Mesendoderm (in vitro differentiated cells): Measurements from ENCODE around the gene PTPN20.

ENCODE experiments used
- DNase-seq: peaks from one replicate; pipeline ENCODE4 v3.0.0; 2013
- H2AK5ac ChIP-seq: 2 replicates; pipeline ENCODE4 v1.6.1; 2013; ENCODE audit warnings: low read length, inconsistent platforms
- H2BK120ac ChIP-seq: 2 replicates; pipeline ENCODE4 v1.6.1; 2013; ENCODE audit warnings: low read depth, mild to moderate bottlenecking, low read length, moderate library complexity, mixed read lengths
- H2BK15ac ChIP-seq: replicated peaks from 2 replicates; pipeline ENCODE4 v1.6.1; 2013; ENCODE audit warnings: low read depth, mild to moderate bottlenecking, moderate library complexity
- H2BK5ac ChIP-seq: 2 replicates; pipeline ENCODE4 v1.6.1; 2013; ENCODE audit warnings: low read length, inconsistent platforms
- H3K18ac ChIP-seq: 2 replicates; pipeline ENCODE4 v1.6.1; 2013; ENCODE audit warnings: mild to moderate bottlenecking, low read length, mixed read lengths
- H3K23ac ChIP-seq: one replicate; pipeline ENCODE4 v1.6.1; 2013; ENCODE audit warnings: low read length
- H3K27ac ChIP-seq: 2 replicates; pipeline ENCODE4 v1.5.1; 2013; ENCODE audit warnings: low read depth, mild to moderate bottlenecking, inconsistent platforms, low read length, moderate library complexity
- H3K27me3 ChIP-seq: 2 replicates; pipeline ENCODE4 v1.6.1; 2013; ENCODE audit warnings: low read length, control low read depth, mild to moderate bottlenecking, inconsistent platforms; ENCODE audit not compliant: insufficient read depth, poor library complexity
- H3K36me3 ChIP-seq: 2 replicates; pipeline ENCODE4 v1.6.1; 2013; ENCODE audit warnings: low read length, inconsistent platforms; ENCODE audit not compliant: control insufficient read depth, insufficient read depth
- H3K4ac ChIP-seq: one replicate; pipeline ENCODE4 v1.6.1; 2013; ENCODE audit warnings: low read depth, mild to moderate bottlenecking, low read length, moderate library complexity
- H3K4me1 ChIP-seq: 2 replicates; pipeline ENCODE4 v1.6.1; 2013; ENCODE audit warnings: low read depth, low read length, inconsistent platforms; ENCODE audit not compliant: control insufficient read depth
- H3K4me2 ChIP-seq: 2 replicates; pipeline ENCODE4 v1.6.1; 2013; ENCODE audit warnings: low read length
- H3K4me3 ChIP-seq: 2 replicates; pipeline ENCODE4 v1.5.1; 2013; ENCODE audit warnings: mild to moderate bottlenecking, low read length
- H3K56ac ChIP-seq: one replicate; pipeline ENCODE4 v1.6.1; 2013; ENCODE audit warnings: low read length
- H3K79me1 ChIP-seq: 2 replicates; pipeline ENCODE4 v1.6.1; 2013; ENCODE audit warnings: low read length, inconsistent platforms
- H3K79me2 ChIP-seq: 2 replicates; pipeline ENCODE4 v1.6.1; 2013; ENCODE audit warnings: mild to moderate bottlenecking, low read length; ENCODE audit not compliant: control insufficient read depth, insufficient read depth
- H3K9ac ChIP-seq: 2 replicates; pipeline ENCODE4 v1.6.1; 2013; ENCODE audit warnings: low read length, inconsistent platforms
- H4K5ac ChIP-seq: one replicate; pipeline ENCODE4 v1.6.1; 2013; ENCODE audit warnings: low read length
- H4K8ac ChIP-seq: one replicate; pipeline ENCODE4 v1.6.1; 2013; ENCODE audit warnings: low read depth, mild to moderate bottlenecking, control low read depth, low read length, moderate library complexity
- WGBS: extraction: QIAGEN DNeasy Blood & Tissue Kit; methylation state at CpG from one replicate; pipeline ENCODE4 v1.1.7; 2013; ENCODE audit warnings: low lambda C conversion rate, missing lambda C conversion rate; ENCODE audit not compliant: insufficient coverage; ENCODE audit errors: extremely low coverage; 5-methylcytosine and 5-hydroxymethylcytosine counted together

PTPN20 gene

DNA sequence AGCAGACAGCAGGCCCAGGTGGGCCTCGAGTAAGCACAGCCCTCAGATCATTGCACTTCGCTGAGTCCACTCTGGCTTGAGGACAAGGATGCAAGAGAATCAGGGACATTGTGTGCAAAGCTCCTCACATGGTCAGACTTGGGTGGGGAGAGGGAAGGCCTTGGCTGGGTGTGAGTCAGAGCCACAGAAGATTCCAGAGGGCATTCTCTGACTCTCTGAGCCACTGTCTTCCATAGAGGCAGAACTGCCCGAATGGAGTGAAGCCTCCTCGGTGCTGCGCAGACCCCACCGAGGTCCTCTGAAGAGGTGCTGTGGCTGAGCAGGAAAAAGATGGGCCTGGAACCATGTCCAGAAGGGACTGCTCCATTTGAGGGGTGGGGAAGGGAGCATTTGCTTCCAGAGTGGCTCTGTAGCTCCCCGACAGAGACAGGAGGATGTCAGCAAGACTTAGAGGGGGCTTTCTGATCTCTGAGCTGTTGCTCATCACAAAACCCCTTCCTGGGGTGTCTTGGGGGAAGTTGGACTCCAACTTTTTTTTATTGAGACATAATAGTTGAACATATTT is 120.8 kb downstream of the PTPN20 start:
- Histone ChIP-seq H2AK5ac (no peak overlapping the region), H2BK120ac (no peak overlapping the region), H3K4ac (no peak overlapping the region), H3K79me2 (no peaks in the 10 kb centered on the region), H3K36me3 (no peaks in the 10 kb centered on the region), H3K4me3 (no peak overlapping the region), H3K18ac (no peak overlapping the region), H3K79me1 (no peaks in the 10 kb centered on the region), H4K8ac (no peak overlapping the region), H3K9ac (no peak overlapping the region), H4K5ac (no peak overlapping the region), H3K4me2 (no peak overlapping the region), H2BK15ac (no peak overlapping the region), H3K4me1 (no peaks in the 10 kb centered on the region), H3K56ac (no peak overlapping the region), H3K27me3 (no peaks in the 10 kb centered on the region), H3K23ac (no peak overlapping the region), H3K27ac (no peak overlapping the region), H2BK5ac (no peak overlapping the region)
- no CpG with 5 or more reads among the region's 7 CpGs for WGBS
- DNase-seq, result no peak

DNA sequence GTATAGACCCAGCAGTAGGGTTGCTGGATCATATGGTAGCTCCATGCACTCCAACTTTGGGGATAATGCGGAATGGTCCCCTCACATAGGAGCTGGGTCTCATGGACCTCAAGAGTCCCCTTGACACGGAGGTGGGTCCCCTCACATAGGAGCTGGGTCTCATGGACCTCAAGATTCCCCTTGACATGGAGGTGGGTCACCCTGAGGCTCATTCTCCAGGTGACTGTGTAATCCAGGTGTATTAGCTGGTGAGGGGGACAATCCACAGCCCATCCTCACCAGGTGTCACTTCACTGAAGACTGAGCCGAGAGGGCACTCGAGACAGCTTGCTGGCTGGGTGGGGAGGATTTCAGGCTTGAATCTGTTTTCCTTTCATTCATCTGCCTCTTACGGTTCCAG is 121.9 kb downstream of the PTPN20 start:
- Histone ChIP-seq H3K27ac (no peak overlapping the region), H3K4me2 (no peak overlapping the region), H3K36me3 (no peaks in the 10 kb centered on the region), H3K4me1 (no peaks in the 10 kb centered on the region), H3K4ac (no peak overlapping the region), H2BK15ac (no peak overlapping the region), H4K8ac (no peak overlapping the region), H3K23ac (no peak overlapping the region), H4K5ac (no peak overlapping the region), H3K56ac (no peak overlapping the region), H2BK5ac (no peak overlapping the region), H2AK5ac (no peak overlapping the region), H3K27me3 (no peaks in the 10 kb centered on the region), H3K4me3 (no peak overlapping the region), H3K9ac (no peak overlapping the region), H3K79me1 (no peaks in the 10 kb centered on the region), H2BK120ac (no peak overlapping the region), H3K18ac (no peak overlapping the region), H3K79me2 (no peaks in the 10 kb centered on the region)
- WGBS, result no CpG with 5 or more reads among the region's 5 CpGs
- no peak for DNase-seq

DNA sequence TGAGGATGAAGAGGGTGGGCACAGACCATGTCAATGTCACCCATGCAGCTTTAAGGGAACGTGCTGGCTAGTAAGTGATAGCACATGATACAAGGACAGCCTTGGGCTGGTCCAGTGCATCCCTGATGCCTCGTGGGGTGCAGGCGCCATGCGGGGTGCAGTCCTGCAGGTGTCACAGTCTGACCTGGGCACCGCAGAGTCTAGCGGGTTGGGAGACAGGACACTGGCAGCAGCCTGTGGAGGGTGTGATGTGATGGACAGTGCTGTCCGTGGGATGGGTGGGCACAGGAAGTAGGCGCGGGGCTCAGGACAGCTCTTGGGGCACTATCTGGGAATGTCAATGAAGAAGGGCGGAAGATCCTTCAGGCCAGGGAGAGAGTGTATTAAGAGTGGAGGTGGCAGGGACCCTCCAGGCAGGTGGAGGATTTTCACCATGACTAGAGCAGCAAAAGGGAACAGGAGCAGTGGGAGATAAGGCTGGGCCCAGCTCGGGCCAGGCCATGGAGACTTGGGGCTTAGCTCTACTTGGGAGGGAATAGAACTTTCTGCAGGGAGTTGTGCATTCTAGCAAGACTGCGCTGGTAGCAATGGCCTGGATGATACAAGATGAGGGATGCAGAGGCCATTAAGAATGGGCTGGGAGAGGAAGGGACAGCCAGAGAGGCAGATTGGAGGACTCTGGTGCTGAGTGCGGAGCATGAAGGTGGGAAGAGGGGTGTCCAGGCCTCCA is 122.5 kb downstream of the PTPN20 start:
- no peak for DNase-seq
- H3K4me1 ChIP-seq, result no peaks in the 10 kb centered on the region
- no CpG with 5 or more reads among the region's 13 CpGs for WGBS

DNA sequence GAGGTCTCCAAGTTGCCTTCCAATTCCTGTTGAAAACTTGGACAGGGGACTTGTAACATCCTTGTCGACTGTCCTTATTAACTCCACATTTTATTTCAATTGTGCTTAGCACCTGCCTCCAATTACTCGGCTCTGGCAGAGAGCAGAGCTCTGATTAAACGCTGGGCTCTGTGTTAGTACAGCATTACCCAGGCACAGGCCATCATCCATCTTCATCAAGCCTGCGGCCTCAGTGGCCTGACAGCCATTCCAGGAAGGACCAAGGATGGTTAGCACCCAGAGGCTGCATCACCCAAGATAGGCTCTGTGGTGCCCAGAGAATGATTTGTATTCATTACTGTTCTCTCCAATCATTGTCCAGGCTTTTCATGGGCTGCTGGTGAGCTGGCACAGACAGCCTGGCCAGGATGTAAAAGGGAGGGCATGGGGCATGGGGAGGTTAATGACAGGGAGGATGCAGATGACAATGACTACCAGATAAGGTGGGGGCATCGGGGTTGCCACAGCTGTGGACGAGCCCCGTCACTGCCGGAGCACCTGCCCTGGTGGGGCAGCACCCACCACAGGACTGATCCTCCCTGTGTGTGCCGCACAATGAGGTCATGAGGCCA is 123.3 kb downstream of the PTPN20 start:
- H3K27me3 ChIP-seq, result no peaks in the 10 kb centered on the region
- H3K23ac ChIP-seq, result no peak overlapping the region
- no peak overlapping the region for H3K27ac ChIP-seq
- no peak overlapping the region for H4K5ac ChIP-seq
- H4K8ac ChIP-seq, result no peak overlapping the region
- no CpG with 5 or more reads among the region's 9 CpGs for WGBS
- no peak overlapping the region for H2BK120ac ChIP-seq
- no peak overlapping the region for H3K4ac ChIP-seq
- no peak for DNase-seq
- no peak overlapping the region for H2AK5ac ChIP-seq
- no peak overlapping the region for H2BK5ac ChIP-seq
- no peak overlapping the region for H3K4me3 ChIP-seq
- H3K56ac ChIP-seq, result no peak overlapping the region
- H3K79me1 ChIP-seq, result no peaks in the 10 kb centered on the region
- H3K9ac ChIP-seq, result no peak overlapping the region
- H3K4me1 ChIP-seq, result no peaks in the 10 kb centered on the region
- H2BK15ac ChIP-seq, result no peak overlapping the region
- H3K4me2 ChIP-seq, result no peak overlapping the region
- no peaks in the 10 kb centered on the region for H3K79me2 ChIP-seq
- no peaks in the 10 kb centered on the region for H3K36me3 ChIP-seq
- no peak overlapping the region for H3K18ac ChIP-seq

More for the DNA sequence above, 122.5 kb downstream of the PTPN20 start:
- Histone ChIP-seq H3K56ac (no peak overlapping the region), H2BK5ac (no peak overlapping the region), H2AK5ac (no peak overlapping the region), H3K27me3 (no peaks in the 10 kb centered on the region), H2BK120ac (no peak overlapping the region), H3K4me3 (no peak overlapping the region), H3K79me2 (no peaks in the 10 kb centered on the region), H3K4ac (no peak overlapping the region), H3K9ac (no peak overlapping the region), H4K5ac (no peak overlapping the region), H3K18ac (no peak overlapping the region), H3K23ac (no peak overlapping the region), H4K8ac (no peak overlapping the region), H3K79me1 (no peaks in the 10 kb centered on the region), H2BK15ac (no peak overlapping the region), H3K36me3 (no peaks in the 10 kb centered on the region), H3K27ac (no peak overlapping the region), H3K4me2 (no peak overlapping the region)

GRCh38 chr10:47035171-47035818 is 124.1 kb downstream of the PTPN20 start:
- H3K4me1 ChIP-seq, result no peaks in the 10 kb centered on the region
- no peak overlapping the region for H3K9ac ChIP-seq
- H3K4ac ChIP-seq, result no peak overlapping the region
- H3K23ac ChIP-seq, result no peak overlapping the region
- H3K27ac ChIP-seq, result no peak overlapping the region
- H3K56ac ChIP-seq, result no peak overlapping the region
- no peak overlapping the region for H2BK5ac ChIP-seq
- H3K36me3 ChIP-seq, result no peaks in the 10 kb centered on the region
- no peak for DNase-seq
- no peaks in the 10 kb centered on the region for H3K79me2 ChIP-seq
- no peak overlapping the region for H3K4me3 ChIP-seq
- H3K4me2 ChIP-seq, result no peak overlapping the region
- H2BK120ac ChIP-seq, result no peak overlapping the region
- no peak overlapping the region for H3K18ac ChIP-seq
- H2BK15ac ChIP-seq, result no peak overlapping the region
- H4K5ac ChIP-seq, result no peak overlapping the region
- no peaks in the 10 kb centered on the region for H3K79me1 ChIP-seq
- H3K27me3 ChIP-seq, result no peaks in the 10 kb centered on the region
- no peak overlapping the region for H2AK5ac ChIP-seq
- no peak overlapping the region for H4K8ac ChIP-seq
- no CpG with 5 or more reads among the region's 7 CpGs for WGBS
